GM12875 (cell line): ENCODE data around the gene GRK5.

Experiments
- H3K4me3 ChIP-seq: one replicate; pipeline ENCODE4 v1.5.1; 2011; ENCODE audit warnings: low read depth, low read length, control low read depth
- TF ChIP-seq, protein P1 (sequence below): IDR thresholded peaks from 2 replicates; pipeline ENCODE4 v1.5.1; 2011; ENCODE audit warnings: low read depth, mild to moderate bottlenecking, control low read depth, inconsistent platforms, low read length, moderate library complexity, borderline replicate concordance; ENCODE audit not compliant: insufficient read depth

The GRK5 gene

GRCh38 chr10:119445311-119445934 is 238.1 kb downstream of the GRK5 start:
- TF ChIP-seq, protein P1, sequence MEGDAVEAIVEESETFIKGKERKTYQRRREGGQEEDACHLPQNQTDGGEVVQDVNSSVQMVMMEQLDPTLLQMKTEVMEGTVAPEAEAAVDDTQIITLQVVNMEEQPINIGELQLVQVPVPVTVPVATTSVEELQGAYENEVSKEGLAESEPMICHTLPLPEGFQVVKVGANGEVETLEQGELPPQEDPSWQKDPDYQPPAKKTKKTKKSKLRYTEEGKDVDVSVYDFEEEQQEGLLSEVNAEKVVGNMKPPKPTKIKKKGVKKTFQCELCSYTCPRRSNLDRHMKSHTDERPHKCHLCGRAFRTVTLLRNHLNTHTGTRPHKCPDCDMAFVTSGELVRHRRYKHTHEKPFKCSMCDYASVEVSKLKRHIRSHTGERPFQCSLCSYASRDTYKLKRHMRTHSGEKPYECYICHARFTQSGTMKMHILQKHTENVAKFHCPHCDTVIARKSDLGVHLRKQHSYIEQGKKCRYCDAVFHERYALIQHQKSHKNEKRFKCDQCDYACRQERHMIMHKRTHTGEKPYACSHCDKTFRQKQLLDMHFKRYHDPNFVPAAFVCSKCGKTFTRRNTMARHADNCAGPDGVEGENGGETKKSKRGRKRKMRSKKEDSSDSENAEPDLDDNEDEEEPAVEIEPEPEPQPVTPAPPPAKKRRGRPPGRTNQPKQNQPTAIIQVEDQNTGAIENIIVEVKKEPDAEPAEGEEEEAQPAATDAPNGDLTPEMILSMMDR, result peak; percentile 95
- no peak overlapping the region for H3K4me3 ChIP-seq

- H3K4me3 ChIP-seq, result no peak overlapping the region
- TF ChIP-seq, protein P1, result no peak
Observed at GRCh38 chr10:119445935-119446317, 238.6 kb downstream of the GRK5 start.

GRCh38 chr10:119446441-119447277 is 239.3 kb downstream of the GRK5 start:
- TF ChIP-seq, protein P1, result no peak
- H3K4me3 ChIP-seq, result no peak overlapping the region

GRCh38 chr10:119447421-119447820 is 240.1 kb downstream of the GRK5 start:
- H3K4me3 ChIP-seq, result no peak overlapping the region
- TF ChIP-seq, protein P1, result no peak

GRCh38 chr10:119447823-119448546 is 240.6 kb downstream of the GRK5 start:
- TF ChIP-seq, protein P1, result no peak
- no peak overlapping the region for H3K4me3 ChIP-seq

DNA sequence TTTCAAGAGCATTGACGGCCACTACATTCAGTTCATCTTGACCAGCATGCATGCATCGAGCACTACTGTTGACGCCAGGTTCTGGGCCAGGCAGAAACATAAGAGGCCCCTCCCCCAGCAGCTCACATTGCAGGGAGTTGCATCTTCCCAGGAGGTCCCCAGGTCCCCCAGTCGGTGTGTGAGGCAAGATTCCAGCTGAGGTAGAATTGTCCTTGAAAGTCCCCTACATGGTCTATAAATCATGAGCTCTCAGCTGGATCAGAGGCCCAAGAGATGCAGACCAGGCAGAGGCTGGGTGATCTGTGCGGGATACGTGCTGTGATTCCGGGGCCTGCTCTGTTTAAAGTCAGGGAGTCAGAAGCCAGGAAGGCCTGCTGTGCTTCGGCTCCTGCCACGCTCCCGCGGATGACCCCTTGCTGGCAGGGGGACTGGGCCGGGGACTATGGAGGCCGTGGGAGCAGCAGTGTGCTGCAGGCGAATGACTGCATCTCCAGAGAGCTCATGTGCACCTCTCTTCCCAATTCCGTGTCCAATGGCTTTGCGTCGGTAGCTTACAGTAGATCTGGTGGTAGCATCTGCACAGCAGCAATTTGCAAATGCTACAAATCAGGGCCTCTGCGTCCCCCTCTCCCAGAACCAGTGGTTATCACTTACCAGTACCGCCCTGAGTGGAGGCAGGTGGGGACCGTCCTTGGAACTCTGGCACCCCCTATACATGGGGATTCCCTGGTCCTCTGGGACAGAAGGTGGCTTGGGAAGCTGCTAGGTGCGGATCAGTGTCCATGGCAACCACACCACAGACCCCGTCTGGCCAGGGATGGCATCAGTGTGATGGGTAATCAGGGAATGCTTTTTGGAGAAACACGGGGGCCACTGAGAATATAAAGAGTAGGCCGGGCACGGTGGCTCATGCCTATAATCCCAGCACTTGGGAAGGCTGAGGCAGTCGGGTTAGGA is 241.5 kb downstream of the GRK5 start:
- H3K4me3 ChIP-seq, result no peak overlapping the region
- TF ChIP-seq, protein P1, result no peak
